Body of pancreas (tissue), 4 donors: ENCODE measurements around the gene APRT.

Source experiments
- POLR2A ChIP-seq, 3 donors: fragments of 450-650 bp; IDR thresholded peaks; one replicate each; pipeline ENCODE4 v1.6.1; 2016; ENCODE audit warnings: antibody characterized with exemption in 3 of 3, mild to moderate bottlenecking in 2 of 3
- TF ChIP-seq, protein P1 (sequence below), 7 experiments: fragments of 450-650 bp in 4 of 7; fragments of 200-600 bp in 3 of 7; sonication (generic) in 3 of 7; IDR thresholded peaks; one replicate each; pipeline ENCODE4 v1.5.1; 2016 to 2019; ENCODE audit warnings: antibody characterized with exemption in 7 of 7

DNA sequence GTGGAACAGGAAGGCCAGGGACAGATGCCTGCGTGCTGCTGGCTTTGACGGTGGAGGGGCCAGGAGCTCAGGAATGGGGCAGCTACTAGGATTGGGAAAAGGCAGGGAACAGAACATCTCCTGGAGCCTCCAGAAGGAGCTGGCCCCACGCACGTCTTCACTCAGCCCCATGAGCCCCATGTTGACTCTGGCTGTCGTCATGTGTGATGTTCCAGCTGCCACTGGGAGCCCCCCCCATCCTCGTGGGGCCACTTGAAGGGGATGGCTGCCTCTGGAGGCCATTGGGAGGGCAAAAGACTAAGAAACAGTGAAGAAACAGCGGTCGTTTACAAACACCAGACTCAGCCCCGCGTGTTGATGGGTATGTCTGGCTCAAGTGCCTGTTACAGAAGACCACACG is 18.5 kb upstream of the APRT start:
- TF ChIP-seq, protein P1, sequence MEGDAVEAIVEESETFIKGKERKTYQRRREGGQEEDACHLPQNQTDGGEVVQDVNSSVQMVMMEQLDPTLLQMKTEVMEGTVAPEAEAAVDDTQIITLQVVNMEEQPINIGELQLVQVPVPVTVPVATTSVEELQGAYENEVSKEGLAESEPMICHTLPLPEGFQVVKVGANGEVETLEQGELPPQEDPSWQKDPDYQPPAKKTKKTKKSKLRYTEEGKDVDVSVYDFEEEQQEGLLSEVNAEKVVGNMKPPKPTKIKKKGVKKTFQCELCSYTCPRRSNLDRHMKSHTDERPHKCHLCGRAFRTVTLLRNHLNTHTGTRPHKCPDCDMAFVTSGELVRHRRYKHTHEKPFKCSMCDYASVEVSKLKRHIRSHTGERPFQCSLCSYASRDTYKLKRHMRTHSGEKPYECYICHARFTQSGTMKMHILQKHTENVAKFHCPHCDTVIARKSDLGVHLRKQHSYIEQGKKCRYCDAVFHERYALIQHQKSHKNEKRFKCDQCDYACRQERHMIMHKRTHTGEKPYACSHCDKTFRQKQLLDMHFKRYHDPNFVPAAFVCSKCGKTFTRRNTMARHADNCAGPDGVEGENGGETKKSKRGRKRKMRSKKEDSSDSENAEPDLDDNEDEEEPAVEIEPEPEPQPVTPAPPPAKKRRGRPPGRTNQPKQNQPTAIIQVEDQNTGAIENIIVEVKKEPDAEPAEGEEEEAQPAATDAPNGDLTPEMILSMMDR (IDR thresholded peaks at IDR 0.05): no peak
- TF ChIP-seq POLR2A (IDR thresholded peaks at IDR 0.05): no peak
